A673 (cell line): ENCODE data around the gene FRMD4A.
"Not testable (repeated sequence)": the region's sequence is repeated elsewhere in the genome, so short reads cannot be mapped to it uniquely, and the experiment has no call there.

ENCODE experiments used
- CTCF ChIP-seq: fragments of 300-800, 200-600 bp; sonication (generic); conservative IDR thresholded peaks from 2 replicates; pipeline ENCODE4 v1.5.1; 2017; ENCODE audit warnings: low read depth, mild to moderate bottlenecking, antibody characterized with exemption, low read length, moderate library complexity, mixed read lengths
- EZH2 ChIP-seq: fragments of 200-600 bp; sonication (generic); IDR thresholded peaks from 2 replicates; pipeline ENCODE4 v1.6.1; 2017; ENCODE audit warnings: borderline replicate concordance, low read depth, mild to moderate bottlenecking, mixed read lengths, antibody characterized with exemption, low read length; ENCODE audit not compliant: poor library complexity, severe bottlenecking

- not testable (repeated sequence) for TF ChIP-seq CTCF, EZH2
These were observed 263.1 kb downstream of the FRMD4A start for GRCh38 chr10:14067638-14068037.
